K562 (cell line): ENCODE results near the gene BPI. TPM values are rescaled to one million over a fixed set of nuclear protein-coding genes. Genes with fewer than 3 reads are reported as not detected.

Experiments used
- EP300 ChIP-seq: IDR thresholded peaks from 2 replicates; pipeline ENCODE4 v1.6.1; 2012; ENCODE audit warnings: low read length, improper control_type of control experiment
- FOXA1 ChIP-seq: fragments of 450-650 bp; IDR thresholded peaks from 2 replicates; pipeline ENCODE4 v1.6.1; 2016; ENCODE audit warnings: mild to moderate bottlenecking, borderline replicate concordance
- MECOM ChIP-seq: fragments of 250-450 bp; sonication (Bioruptor Pico); IDR thresholded peaks from 2 replicates; pipeline ENCODE4 v1.8.0; 2022; ENCODE audit warnings: inconsistent platforms
- NEUROD1 ChIP-seq: fragments of 150-350 bp; IDR thresholded peaks from 2 replicates; pipeline ENCODE4 v1.6.1; 2014; ENCODE audit warnings: borderline replicate concordance, low read length, low read depth; ENCODE audit not compliant: partially characterized antibody
- POLR3G ChIP-seq: IDR thresholded peaks from 2 replicates; pipeline ENCODE4 v1.6.1; 2011; ENCODE audit not compliant: insufficient read length, insufficient replicate concordance; ENCODE audit errors: extremely low read depth
- RFX1 ChIP-seq: fragments of 450-650 bp; IDR thresholded peaks from 2 replicates; pipeline ENCODE4 v1.6.1; 2016; ENCODE audit warnings: mild to moderate bottlenecking, moderate library complexity
- SMAD2 ChIP-seq: fragments of 150-350 bp; IDR thresholded peaks from 2 replicates; pipeline ENCODE4 v1.6.1; 2014; ENCODE audit warnings: low read depth, mild to moderate bottlenecking, low read length
- TAF9B ChIP-seq: fragments of 450-650 bp; IDR thresholded peaks from 2 replicates; pipeline ENCODE4 v1.6.1; 2018; ENCODE audit warnings: mild to moderate bottlenecking; ENCODE audit not compliant: partially characterized antibody
- ZFX ChIP-seq: sonication (generic); formaldehyde crosslinking; IDR thresholded peaks from 2 replicates; pipeline ENCODE4 v1.8.0; 2022; ENCODE audit warnings: mild to moderate bottlenecking, missing genetic modification reagents, moderate library complexity
- ZNF133 ChIP-seq: fragments of 250-450 bp; sonication (Bioruptor Pico); IDR thresholded peaks from 2 replicates; pipeline ENCODE4 v1.4.0; 2020; ENCODE audit warnings: mild to moderate bottlenecking
- ZNF444 ChIP-seq: fragments of 250-450 bp; sonication (Bioruptor Pico); IDR thresholded peaks from 2 replicates; pipeline ENCODE4 v1.4.0; 2020; ENCODE audit warnings: mild to moderate bottlenecking, moderate library complexity
- polyA plus RNA-seq, 8 experiments: library from polyadenylated mRNA; depleted of rRNA in 4 of 8; stranded (reverse) in 5 of 8; unstranded in 3 of 8; fragments of >200 nt; fragmentation: Nextera tagmentation in 2 of 8; fragmentation: Illumina TruSeq in 1 of 8; extraction: Ambion mirVana in 2 of 8; extraction: Trizol in 1 of 8; gene quantifications; 2 replicates each; pipeline versions ENCODE4 v1.2.1 to v1.2.3, GENCODE V29; 2011 to 2014; ENCODE audit warnings: inconsistent platforms in 1 of 8, missing spikeins in 1 of 8
- total RNA-seq, 7 experiments: library from RNA; depleted of rRNA in 6 of 7; stranded (reverse); fragments of >200 nt in 6 of 7; fragmentation: Illumina TruSeq in 2 of 7; extraction: Trizol in 2 of 7; gene quantifications; 2 replicates each; pipeline versions ENCODE4 v1.2.1 to v1.2.3, GENCODE V29; 2011 to 2021; ENCODE audit warnings: low replicate concordance in 1 of 7
- TF ChIP-seq, protein P1 (sequence below), 2 experiments: IDR thresholded peaks; 2 replicates each; pipeline ENCODE4 v1.6.1; 2012; ENCODE audit warnings: improper control_type of control experiment in 2 of 2, low read depth in 2 of 2, low read length in 2 of 2, borderline replicate concordance in 1 of 2
- TF ChIP-seq, protein P2 (sequence below): fragments of 250-450 bp; sonication (Bioruptor Pico); IDR thresholded peaks from 2 replicates; pipeline ENCODE4 v1.4.0; 2020; ENCODE audit warnings: borderline replicate concordance
- TF ChIP-seq, protein P3 (sequence below): fragments of 250-450 bp; sonication (Bioruptor Pico); IDR thresholded peaks from 2 replicates; pipeline ENCODE4 v1.8.0; 2022; ENCODE audit warnings: inconsistent platforms, mild to moderate bottlenecking, moderate library complexity, borderline replicate concordance
- TF ChIP-seq, protein P4 (sequence below): fragments of 450-650 bp; IDR thresholded peaks from 2 replicates; pipeline ENCODE4 v1.6.1; 2016; ENCODE audit warnings: low read depth

Gene BPI
- total and polyA plus RNA-seq, 9 of the 15 experiments (the other 6 are each of a cell fraction or from before 2014, with no cell fraction given): not detected

DNA sequence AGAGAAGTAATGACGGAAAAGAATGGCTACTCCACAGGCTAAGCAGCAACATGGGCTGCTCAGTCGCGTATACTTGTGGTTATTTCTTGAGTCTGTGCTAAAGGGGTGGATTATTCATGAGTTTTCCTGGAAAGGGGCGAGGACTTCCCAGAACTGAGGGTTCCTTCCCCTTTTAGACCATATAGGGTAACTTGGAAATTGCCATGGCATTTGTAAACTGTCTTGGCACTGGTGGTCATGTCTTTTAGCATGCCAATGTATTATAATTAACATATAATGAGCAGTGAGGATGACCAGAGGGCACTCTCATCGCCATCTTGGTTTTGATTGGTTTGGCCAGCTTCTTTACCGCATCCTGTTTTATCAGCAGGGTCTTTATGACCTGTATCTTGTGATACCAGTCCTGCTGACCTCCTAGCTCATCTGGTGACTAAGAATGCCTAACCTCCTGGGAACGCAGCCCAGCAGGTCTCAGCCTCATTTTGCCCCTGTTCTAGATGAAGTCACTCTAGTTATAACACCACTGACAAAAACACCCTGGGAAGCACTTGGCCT is 53.8 kb downstream of the BPI start (continued):
- TF ChIP-seq NEUROD1: no peak
- TF ChIP-seq, protein P1, sequence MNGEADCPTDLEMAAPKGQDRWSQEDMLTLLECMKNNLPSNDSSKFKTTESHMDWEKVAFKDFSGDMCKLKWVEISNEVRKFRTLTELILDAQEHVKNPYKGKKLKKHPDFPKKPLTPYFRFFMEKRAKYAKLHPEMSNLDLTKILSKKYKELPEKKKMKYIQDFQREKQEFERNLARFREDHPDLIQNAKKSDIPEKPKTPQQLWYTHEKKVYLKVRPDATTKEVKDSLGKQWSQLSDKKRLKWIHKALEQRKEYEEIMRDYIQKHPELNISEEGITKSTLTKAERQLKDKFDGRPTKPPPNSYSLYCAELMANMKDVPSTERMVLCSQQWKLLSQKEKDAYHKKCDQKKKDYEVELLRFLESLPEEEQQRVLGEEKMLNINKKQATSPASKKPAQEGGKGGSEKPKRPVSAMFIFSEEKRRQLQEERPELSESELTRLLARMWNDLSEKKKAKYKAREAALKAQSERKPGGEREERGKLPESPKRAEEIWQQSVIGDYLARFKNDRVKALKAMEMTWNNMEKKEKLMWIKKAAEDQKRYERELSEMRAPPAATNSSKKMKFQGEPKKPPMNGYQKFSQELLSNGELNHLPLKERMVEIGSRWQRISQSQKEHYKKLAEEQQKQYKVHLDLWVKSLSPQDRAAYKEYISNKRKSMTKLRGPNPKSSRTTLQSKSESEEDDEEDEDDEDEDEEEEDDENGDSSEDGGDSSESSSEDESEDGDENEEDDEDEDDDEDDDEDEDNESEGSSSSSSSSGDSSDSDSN (IDR thresholded peaks at IDR 0.05; ENCODE audit: borderline replicate concordance in 1 of 2, low read depth in 2 of 2, low read length in 2 of 2): no peak
- TF ChIP-seq ZFX (CRISPR knock-in tag): no peak
- no peak for TF ChIP-seq SMAD2
- no peak for TF ChIP-seq MECOM (CRISPR knock-in tag)
- no peak for TF ChIP-seq ZNF444 (CRISPR knock-in tag)
- TF ChIP-seq POLR3G: no peak
- TF ChIP-seq, protein P2, sequence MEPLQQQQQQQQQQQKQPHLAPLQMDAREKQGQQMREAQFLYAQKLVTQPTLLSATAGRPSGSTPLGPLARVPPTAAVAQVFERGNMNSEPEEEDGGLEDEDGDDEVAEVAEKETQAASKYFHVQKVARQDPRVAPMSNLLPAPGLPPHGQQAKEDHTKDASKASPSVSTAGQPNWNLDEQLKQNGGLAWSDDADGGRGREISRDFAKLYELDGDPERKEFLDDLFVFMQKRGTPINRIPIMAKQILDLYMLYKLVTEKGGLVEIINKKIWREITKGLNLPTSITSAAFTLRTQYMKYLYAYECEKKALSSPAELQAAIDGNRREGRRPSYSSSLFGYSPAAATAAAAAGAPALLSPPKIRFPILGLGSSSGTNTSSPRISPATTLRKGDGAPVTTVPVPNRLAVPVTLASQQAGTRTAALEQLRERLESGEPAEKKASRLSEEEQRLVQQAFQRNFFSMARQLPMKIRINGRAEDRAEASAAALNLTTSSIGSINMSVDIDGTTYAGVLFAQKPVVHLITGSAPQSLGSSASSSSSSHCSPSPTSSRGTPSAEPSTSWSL (CRISPR knock-in tag): no peak
- TF ChIP-seq, protein P3, sequence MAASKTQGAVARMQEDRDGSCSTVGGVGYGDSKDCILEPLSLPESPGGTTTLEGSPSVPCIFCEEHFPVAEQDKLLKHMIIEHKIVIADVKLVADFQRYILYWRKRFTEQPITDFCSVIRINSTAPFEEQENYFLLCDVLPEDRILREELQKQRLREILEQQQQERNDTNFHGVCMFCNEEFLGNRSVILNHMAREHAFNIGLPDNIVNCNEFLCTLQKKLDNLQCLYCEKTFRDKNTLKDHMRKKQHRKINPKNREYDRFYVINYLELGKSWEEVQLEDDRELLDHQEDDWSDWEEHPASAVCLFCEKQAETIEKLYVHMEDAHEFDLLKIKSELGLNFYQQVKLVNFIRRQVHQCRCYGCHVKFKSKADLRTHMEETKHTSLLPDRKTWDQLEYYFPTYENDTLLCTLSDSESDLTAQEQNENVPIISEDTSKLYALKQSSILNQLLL (CRISPR knock-in tag): no peak
- no peak for TF ChIP-seq TAF9B
- no peak for TF ChIP-seq ZNF133 (CRISPR knock-in tag)
- no peak for TF ChIP-seq FOXA1
- no peak; the same call in 1 of the 2 replicates for TF ChIP-seq EP300
- TF ChIP-seq, protein P4, sequence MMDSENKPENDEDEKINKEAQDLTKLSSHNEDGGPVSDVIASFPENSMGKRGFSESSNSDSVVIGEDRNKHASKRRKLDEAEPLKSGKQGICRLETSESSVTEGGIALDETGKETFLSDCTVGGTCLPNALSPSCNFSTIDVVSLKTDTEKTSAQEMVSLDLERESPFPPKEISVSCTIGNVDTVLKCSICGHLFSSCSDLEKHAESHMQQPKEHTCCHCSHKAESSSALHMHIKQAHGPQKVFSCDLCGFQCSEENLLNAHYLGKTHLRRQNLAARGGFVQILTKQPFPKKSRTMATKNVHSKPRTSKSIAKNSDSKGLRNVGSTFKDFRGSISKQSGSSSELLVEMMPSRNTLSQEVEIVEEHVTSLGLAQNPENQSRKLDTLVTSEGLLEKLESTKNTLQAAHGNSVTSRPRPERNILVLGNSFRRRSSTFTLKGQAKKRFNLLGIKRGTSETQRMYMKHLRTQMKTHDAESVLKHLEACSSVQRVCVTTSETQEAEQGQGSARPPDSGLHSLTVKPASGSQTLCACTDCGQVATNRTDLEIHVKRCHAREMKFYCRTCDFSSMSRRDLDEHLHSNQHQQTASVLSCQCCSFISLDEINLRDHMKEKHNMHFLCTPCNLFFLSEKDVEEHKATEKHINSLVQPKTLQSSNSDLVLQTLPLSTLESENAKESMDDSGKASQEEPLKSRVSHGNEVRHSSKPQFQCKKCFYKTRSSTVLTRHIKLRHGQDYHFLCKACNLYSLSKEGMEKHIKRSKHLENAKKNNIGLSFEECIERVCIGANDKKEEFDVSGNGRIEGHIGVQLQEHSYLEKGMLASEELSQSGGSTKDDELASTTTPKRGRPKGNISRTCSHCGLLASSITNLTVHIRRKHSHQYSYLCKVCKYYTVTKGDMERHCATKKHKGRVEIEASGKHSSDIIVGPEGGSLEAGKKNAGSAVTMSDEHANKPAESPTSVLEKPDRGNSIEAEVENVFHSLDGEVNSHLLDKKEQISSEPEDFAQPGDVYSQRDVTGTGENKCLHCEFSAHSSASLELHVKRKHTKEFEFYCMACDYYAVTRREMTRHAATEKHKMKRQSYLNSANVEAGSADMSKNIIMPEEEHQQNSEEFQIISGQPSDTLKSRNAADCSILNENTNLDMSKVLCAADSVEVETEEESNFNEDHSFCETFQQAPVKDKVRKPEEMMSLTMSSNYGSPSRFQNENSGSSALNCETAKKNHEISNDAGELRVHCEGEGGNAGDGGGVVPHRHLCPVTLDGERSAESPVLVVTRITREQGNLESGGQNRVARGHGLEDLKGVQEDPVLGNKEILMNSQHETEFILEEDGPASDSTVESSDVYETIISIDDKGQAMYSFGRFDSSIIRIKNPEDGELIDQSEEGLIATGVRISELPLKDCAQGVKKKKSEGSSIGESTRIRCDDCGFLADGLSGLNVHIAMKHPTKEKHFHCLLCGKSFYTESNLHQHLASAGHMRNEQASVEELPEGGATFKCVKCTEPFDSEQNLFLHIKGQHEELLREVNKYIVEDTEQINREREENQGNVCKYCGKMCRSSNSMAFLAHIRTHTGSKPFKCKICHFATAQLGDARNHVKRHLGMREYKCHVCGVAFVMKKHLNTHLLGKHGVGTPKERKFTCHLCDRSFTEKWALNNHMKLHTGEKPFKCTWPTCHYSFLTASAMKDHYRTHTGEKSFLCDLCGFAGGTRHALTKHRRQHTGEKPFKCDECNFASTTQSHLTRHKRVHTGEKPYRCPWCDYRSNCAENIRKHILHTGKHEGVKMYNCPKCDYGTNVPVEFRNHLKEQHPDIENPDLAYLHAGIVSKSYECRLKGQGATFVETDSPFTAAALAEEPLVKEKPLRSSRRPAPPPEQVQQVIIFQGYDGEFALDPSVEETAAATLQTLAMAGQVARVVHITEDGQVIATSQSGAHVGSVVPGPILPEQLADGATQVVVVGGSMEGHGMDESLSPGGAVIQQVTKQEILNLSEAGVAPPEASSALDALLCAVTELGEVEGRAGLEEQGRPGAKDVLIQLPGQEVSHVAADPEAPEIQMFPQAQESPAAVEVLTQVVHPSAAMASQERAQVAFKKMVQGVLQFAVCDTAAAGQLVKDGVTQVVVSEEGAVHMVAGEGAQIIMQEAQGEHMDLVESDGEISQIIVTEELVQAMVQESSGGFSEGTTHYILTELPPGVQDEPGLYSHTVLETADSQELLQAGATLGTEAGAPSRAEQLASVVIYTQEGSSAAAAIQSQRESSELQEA: no peak
- TF ChIP-seq RFX1: peak; percentile 16; the same call in 1 of the 2 replicates
